HuH-7 (cell line): ENCODE measurements around the gene SLC2A13.
"Not testable (repeated sequence)": the region's sequence is repeated elsewhere in the genome, so short reads cannot be mapped to it uniquely, and the experiment has no call there.

Experiments used
- DNase-seq: peaks from one replicate; pipeline ENCODE4 v3.0.0; 2011; ENCODE audit warnings: low spot score

The SLC2A13 gene

GRCh38 chr12:39746151-39746550 lies 359.7 kb downstream of the SLC2A13 start:
- not testable (repeated sequence) for DNase-seq

GRCh38 chr12:39743655-39744054 lies 362.2 kb downstream of the SLC2A13 start:
- no peak for DNase-seq

GRCh38 chr12:39736406-39736805 lies 369.5 kb downstream of the SLC2A13 start:
- DNase-seq: no peak

- DNase-seq: no peak
Measured at GRCh38 chr12:39723831-39724230, 382.1 kb downstream of the SLC2A13 start.

GRCh38 chr12:39722504-39722903 lies 383.4 kb downstream of the SLC2A13 start:
- DNase-seq: no peak

- DNase-seq: no peak
Measured at GRCh38 chr12:39713552-39713951, 392.3 kb downstream of the SLC2A13 start.

- no peak for DNase-seq
Measured at GRCh38 chr12:39712334-39712733, 393.5 kb downstream of the SLC2A13 start.
